22Rv1 (cell line): ENCODE data around the gene MIP.
"Not testable (repeated sequence)": the region's sequence is repeated elsewhere in the genome, so short reads cannot be mapped to it uniquely, and the experiment has no call there.

ENCODE experiments used
- H3K27ac ChIP-seq: fragments of 450-650 bp; 2 replicates; pipeline ENCODE4 v1.5.1; 2017
- ZFX ChIP-seq: fragments of 450-650 bp; IDR thresholded peaks from 2 replicates; pipeline ENCODE4 v1.6.1; 2017; ENCODE audit warnings: antibody characterized with exemption, borderline replicate concordance
- TF ChIP-seq, protein P1 (sequence below): fragments of 450-650 bp; IDR thresholded peaks from 2 replicates; pipeline ENCODE4 v1.5.1; 2017; ENCODE audit warnings: mild to moderate bottlenecking

The MIP gene

DNA sequence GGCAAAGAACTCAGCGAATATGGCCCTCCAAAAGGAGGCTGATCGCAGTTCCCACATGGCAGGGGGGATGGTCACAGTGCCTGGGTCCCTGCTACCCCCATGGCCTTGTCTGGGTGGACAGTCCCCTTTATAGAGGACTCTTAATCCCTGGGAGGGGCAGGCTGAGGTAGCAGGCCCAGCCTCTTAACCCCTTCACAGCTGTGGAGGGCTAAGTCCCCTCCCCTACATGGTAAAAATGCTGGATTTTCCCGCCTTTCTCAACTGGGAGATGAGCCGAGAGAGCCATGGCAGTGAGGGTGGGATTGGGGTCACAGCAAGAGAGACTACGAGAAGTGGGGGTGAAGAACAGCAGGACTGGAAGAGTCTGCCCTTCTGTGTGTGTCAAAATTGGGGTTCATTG lies at the start of gene MIP:
TSS of gene MIP (minus strand) at position 101 of the 400 bp plus-strand sequence. CDS start at position 57, 44 bp downstream.
- no peak for TF ChIP-seq ZFX
- TF ChIP-seq, protein P1, sequence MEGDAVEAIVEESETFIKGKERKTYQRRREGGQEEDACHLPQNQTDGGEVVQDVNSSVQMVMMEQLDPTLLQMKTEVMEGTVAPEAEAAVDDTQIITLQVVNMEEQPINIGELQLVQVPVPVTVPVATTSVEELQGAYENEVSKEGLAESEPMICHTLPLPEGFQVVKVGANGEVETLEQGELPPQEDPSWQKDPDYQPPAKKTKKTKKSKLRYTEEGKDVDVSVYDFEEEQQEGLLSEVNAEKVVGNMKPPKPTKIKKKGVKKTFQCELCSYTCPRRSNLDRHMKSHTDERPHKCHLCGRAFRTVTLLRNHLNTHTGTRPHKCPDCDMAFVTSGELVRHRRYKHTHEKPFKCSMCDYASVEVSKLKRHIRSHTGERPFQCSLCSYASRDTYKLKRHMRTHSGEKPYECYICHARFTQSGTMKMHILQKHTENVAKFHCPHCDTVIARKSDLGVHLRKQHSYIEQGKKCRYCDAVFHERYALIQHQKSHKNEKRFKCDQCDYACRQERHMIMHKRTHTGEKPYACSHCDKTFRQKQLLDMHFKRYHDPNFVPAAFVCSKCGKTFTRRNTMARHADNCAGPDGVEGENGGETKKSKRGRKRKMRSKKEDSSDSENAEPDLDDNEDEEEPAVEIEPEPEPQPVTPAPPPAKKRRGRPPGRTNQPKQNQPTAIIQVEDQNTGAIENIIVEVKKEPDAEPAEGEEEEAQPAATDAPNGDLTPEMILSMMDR: no peak
- no peak within 1 kb of the TSS for H3K27ac ChIP-seq

DNA sequence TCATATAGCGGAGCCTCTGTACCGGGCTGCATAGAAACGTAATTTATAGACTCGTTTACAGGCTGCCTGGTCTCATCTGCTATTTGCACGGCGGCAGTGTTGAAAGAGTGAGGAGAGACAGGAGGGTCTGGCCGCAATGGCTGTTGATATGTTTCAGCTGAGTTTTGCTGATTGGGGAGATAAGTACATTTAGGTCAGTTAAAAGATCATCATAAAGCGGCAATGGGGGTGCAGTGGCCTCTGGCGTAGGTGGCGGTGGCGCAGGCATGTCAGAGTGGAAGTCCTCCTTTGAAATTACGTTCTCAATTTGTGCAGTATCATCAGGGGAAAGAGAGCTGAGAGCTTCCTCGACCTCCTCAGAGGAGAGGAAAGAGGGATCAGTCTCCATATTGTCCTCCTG lies 45.4 kb upstream of the MIP start:
- H3K27ac ChIP-seq: not testable (repeated sequence)

DNA sequence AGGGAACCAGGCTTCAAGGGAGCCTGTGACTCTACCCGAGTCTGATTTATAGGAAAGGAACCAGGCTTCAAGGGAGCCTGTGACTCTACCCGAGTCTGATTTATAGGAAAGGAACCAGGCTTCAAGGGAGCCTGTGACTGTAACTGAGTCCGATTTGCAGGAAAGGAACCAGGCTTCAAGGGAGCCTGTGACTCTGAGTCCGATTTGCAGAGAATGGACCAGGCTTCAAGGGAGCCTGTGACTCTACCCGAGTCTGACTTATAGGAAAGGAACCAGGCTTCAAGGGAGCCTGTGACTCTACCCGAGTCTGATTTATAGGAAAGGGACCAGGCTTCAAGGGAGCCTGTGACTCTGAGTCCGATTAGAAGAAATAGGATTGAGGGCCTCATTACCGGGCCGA lies 45.0 kb upstream of the MIP start:
- H3K27ac ChIP-seq: not testable (repeated sequence)

DNA sequence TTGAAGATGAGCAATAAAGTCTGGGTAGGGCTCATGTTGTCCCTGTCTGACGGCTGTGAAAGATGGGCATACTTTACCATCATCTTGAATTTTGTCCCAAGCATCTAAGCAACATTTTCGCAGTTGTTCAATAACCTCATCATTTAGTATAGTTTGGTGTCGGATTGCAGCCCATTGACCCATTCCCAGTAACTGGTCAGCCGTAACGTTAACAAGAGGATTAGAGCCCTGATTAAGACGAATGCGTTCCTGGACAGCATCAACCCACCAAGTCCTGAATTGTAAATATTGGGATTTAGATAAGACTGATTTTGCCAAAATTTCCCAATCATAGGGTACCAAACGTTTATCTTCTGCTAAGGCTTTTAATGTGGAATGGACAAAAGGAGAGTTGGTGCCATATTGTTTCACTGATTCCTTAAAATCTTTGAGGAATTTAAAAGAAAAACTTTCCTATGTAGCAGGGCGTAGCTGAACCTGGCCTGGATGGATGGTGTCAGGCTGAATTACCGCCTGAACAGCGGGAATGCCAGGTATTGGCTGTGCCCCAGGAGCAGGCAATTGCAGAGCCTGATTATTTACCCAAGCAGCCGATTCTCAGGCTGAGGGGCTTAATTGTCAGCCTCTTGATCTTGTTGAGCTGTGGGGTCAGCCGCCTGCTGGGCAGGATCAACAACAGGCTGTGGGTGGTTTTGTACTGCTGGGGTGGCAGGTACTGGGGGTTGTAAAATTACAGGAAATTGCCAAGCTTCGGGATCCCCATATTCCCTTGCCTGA lies 43.9 kb upstream of the MIP start:
- not testable (repeated sequence) for H3K27ac ChIP-seq

DNA sequence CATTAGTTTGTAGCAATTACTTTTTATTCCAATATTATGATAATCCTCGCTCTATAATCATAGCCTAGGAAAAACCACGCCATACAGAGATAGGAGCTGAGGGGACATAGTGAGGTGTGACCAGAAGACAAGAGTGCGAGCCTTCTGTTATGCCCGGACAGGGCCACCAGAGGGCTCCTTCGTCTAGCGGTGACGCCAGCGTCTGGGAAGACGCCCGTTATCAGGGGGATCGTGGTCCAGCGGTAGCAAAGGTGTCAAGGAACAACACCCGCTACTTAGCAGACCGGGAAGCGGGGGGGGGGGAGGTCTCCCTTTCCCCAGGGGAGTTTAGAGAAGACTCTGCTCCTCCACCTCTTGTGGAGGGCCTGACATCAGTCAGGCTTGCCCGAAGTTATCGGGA lies 42.2 kb upstream of the MIP start:
- not testable (repeated sequence) for H3K27ac ChIP-seq
- TF ChIP-seq, protein P1: peak; percentile 76

DNA sequence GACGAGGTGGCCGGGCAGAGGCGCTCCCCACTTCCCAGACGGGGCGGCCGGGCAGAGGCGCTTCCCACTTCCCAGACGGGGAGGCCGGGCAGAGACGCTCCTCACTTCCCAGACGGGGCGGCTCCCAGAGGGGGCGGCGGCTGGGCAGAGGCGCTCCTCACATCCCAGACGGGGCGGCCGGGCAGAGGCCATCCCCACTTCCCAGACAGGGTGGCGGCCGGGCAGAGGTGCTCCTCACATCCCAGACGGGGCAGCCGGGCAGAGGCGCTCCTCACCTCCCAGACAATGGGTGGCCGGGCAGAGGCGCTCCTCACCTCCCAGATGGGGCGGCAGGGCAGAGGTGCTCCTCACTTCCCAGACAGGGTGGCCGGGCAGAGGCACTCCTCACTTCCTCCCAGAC lies 40.0 kb upstream of the MIP start:
- not testable (repeated sequence) for H3K27ac ChIP-seq

DNA sequence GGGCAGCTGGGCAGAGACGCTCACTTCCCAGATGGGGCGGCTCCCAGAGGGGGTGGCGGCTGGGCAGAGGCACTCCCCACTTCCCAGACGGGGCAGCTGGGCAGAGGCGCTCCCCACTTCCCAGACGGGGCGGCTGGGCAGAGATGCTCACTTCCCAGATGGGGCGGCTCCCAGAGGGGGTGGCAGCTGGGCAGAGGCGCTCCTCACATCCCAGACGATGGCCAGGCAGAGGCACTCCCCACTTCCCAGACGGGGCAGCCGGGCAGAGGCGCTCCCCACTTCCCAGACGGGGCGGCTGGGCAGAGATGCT lies 39.6 kb upstream of the MIP start:
- not testable (repeated sequence) for H3K27ac ChIP-seq

DNA sequence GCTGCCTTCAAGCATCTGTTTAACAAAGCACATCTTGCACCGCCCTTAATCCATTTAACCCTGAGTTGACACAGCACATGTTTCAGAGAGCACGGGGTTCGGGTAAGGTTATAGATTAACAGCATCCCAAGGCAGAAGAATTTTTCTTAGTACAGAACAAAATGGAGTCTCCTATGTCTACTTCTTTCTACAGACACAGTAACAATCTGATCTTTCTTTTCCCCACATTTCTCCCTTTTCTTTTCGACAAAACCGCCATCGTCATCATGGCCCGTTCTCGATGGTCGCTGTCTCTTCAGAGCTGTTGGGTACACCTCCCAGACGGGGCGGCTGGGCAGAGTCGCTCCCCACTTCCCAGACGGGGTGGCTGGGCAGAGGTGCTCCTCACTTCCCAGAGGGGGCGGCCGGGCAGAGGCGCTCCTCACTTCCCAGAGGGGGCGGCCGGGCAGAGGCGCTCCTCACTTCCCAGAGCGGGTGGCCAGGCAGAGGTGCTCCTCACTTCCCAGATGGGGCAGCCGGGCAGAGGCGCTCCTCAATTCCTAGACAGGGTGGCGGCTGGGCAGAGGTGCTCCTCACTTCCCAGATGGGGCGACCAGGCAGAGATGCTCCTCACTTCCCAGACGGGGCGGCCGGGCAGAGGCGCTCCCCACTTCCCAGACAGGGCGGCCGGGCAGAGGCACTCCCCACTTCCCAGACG lies 39.1 kb upstream of the MIP start:
- H3K27ac ChIP-seq: not testable (repeated sequence)

DNA sequence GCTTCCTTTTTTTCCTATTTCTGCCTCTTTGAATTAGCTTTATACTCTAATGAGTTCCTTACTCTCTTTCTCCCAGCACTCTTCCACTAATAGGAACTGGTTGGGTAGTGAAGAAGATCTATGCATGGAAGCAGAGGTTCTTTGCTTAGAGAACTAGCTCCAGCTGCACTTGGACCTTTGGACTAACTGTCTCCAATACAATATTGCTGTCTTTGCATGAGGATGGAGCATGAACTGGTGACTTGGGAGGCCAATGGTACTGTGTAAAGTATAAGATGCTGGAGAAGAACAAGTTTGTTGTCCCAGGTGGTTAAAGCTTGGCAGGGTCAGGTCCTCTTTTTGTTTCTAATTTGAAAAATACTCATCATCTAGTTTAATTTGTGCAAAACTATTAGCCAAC lies 35.9 kb upstream of the MIP start:
- H3K27ac ChIP-seq: no peak overlapping the region
- TF ChIP-seq ZFX: no peak
- TF ChIP-seq, protein P1: no peak

DNA sequence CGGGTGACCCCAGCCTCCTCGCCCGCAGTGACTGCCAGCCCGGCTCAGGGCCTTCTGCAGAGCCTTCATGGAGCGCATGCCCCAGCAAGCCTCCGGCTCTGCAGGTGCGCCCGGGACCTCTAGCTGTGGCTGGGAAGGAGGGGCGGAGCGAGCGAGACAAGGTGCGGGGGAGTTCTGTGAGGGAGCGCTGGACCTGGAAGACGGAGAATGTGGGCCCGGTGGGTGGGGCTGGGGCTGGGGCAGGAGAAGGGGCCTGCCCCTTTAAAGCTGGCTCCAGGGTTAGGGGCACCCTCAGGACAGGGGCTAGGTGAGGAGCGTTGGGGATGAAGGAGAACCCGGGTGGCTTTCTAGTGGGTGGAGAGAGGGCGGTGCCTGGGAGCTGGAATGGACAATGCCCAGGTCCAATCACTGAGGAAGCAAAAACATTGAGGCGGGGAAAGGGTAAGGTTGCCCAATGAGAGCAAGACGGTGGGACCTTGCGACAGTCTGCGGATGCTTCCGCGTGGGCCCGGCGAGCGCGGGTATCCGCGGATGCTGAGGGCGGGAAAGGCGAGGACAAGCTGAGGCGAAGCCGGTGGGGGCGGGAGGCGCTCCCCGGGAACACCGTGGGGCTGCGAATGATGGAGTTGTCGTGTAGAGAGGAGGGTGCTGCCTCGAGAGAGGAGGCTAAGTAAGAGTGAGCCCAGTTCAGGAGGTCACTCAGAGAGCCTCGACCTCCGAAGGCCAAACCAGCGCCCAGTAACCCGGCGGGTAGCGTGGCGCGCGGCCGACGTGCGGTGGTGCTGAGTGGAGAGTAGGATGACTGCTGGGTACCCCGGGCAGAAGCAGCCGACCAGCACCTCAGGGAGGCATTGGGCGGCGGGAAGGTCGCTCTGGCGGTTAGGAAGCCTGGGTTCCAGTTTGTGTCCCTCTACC lies 33.8 kb upstream of the MIP start, which contains the start of gene GLS2:
TSS of gene GLS2 (minus strand) at position 121 of the 915 bp plus-strand sequence. CDS start at position 78, 43 bp downstream.
- no peak for TF ChIP-seq ZFX
- TF ChIP-seq, protein P1: no peak
- peak within 1 kb of the TSS; percentile 78 for H3K27ac ChIP-seq
